ENCODE measurements around the gene BCO1. TPM values are rescaled to one million over a fixed set of nuclear protein-coding genes. Genes with fewer than 3 reads are reported as not detected.

The BCO1 gene
- total RNA-seq, 2 experiments from 2014 or later, result not detected

DNA sequence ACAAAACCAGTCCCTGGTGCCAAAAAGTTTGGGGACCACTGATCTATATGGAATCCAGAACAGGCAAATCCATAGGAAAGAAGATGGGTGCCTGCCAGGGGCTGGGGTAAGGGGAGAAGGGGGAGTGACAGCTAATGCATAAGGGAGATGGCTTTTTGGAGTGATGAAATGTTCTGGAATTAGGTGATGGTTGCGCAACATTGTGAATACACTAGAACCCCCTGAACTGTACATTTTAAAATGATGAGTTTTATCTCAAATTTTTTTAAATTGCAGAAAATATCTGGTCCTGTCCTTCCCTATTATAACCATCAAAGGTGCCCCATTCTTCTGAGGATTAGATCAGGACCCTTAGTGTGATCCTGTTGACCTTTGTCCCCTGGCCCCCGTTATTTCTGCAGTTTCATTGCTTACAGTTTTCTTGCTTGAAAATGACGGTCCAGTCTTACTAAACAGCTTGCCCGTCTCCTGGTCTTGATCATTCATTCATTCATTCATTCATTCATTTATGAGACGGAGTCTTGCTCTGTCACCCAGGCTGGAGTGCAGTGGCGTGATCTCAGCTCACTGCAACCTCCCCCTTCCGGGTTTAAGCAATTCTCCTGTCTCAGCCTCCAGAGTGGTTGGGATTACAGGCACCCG is 4.6 kb downstream of the BCO1 start:
- Mint-ChIP-seq H3K4me3 (no peak overlapping the region), H3K9me3 (ENCODE audit: low read depth) (no peaks in the 10 kb centered on the region), H3K36me3 (no peaks in the 10 kb centered on the region), H3K27me3 (peaks cover 8% of the 10 kb centered on the region), H3K4me1 (peaks cover 3% of the 10 kb centered on the region), H3K27ac (no peak overlapping the region)
- ATAC-seq (no peak), DNase-seq (no peak)
- CTCF ChIA-PET, result no interaction called here

DNA sequence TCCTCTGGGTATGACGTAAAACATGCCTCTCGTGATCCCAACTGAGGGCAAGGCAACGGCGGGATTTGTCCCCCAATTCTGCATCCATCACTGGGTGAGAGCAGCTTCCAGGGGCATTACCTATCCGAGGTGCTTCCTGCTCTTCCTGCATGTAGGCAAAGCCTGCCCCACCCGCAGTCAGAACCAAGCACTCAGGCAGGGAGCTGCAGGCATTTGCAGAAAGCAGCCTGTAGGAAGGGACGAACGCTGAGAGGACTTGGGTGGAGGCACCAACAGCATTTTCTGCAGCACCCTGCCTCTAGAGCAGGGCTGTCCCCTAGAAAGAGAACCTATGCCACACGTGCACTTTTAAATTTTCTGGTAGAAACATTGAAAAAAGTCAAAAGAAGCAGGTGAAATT is 5.5 kb downstream of the BCO1 start:
- H3K4me3 Mint-ChIP-seq, result no peak overlapping the region
- ATAC-seq (no peak), DNase-seq (no peak)
- no peaks in the 10 kb centered on the region for H3K4me1 Mint-ChIP-seq
- H3K27me3 Mint-ChIP-seq, result peaks cover 5% of the 10 kb centered on the region
- CTCF ChIA-PET, result no interaction called here
- H3K9me3 Mint-ChIP-seq (ENCODE audit: low read depth), result no peaks in the 10 kb centered on the region
- H3K36me3 Mint-ChIP-seq, result no peaks in the 10 kb centered on the region
- H3K27ac Mint-ChIP-seq, result no peak overlapping the region

DNA sequence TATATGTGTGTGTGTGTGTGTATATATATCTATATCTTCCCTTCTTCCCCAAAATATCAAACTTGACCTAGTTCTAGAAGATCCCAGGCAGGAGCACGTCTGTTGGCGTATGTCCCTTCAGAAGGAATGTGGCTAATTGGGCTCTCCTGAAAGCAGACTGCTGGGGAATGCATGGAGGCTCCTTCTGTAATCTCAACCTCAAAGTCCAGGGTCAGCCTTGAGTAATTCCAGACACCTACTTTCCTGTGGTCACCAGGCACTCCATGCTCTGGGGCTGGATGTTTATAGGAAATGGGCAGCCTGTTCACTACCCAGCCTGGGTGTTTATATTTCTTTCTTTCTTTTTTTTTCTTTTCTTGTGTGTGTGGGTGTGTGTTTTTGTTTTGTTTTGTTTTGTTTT is 13.4 kb downstream of the BCO1 start:
- Mint-ChIP-seq H3K9me3 (ENCODE audit: low read depth) (no peaks in the 10 kb centered on the region), H3K4me1 (no peaks in the 10 kb centered on the region), H3K36me3 (no peaks in the 10 kb centered on the region), H3K27ac (no peak overlapping the region), H3K4me3 (no peak overlapping the region), H3K27me3 (no peaks in the 10 kb centered on the region)
- ATAC-seq, result no peak
- CTCF ChIA-PET, result interaction anchor here (1.1 kb wide), 1 partner anchor 57 kb away, joined by 3 read pairs; no protein-coding TSS in a partner anchor
- no peak for DNase-seq

DNA sequence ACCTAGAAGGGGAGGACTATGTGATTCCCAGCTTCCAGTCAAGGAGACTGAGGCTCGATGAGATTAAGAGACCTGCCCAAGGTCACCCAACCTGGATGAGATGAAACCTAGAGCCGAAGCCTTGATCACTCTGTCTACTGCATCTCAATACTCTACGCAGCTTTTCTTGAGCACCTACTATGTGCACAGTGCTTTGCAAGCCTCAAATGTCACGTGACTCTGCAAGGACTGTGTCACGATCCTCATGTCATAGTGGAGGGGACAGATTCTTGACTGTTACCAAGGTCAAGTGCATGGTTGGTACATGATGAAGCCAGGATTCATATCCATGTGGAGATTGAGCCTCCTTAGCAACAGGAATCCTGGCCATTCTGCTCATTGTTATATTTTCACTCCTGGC is 14.7 kb downstream of the BCO1 start:
- DNase-seq, result no peak
- H3K4me1 Mint-ChIP-seq, result no peaks in the 10 kb centered on the region
- no peaks in the 10 kb centered on the region for H3K36me3 Mint-ChIP-seq
- no peak overlapping the region for H3K27ac Mint-ChIP-seq
- CTCF ChIA-PET, result no interaction called here
- no peaks in the 10 kb centered on the region for H3K9me3 Mint-ChIP-seq (ENCODE audit: low read depth)
- H3K4me3 Mint-ChIP-seq, result no peak overlapping the region
- no peak for ATAC-seq
- no peaks in the 10 kb centered on the region for H3K27me3 Mint-ChIP-seq

DNA sequence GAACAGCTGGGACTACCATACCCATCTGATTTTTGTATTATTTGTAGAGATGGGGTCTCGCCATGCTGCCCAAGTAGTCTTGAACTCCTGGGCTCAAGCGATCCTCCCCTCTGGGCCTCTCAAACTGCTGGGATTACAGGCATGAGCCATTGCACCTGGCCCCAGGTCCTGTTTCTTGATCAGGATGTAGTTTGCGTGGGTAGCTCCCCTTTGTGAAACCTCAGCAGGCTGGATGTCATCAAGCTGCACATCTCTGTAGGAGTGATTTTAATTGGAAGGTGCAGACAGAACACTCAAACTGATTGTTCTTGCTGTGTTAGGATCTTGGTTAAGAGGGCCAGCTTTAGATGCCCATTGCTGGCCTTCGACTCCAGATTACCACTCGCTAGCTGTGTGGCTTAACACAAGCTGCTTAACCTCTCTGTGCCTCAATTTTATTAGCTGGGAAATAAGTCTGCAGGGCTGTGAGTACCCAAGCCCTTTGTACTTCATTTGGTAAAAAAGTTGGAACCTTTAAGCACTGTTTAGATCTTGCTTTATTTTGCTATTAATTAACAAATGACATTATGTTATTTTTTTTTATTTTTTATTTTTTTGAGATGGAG is 16.5 kb downstream of the BCO1 start:
- Mint-ChIP-seq H3K27me3 (peaks cover 3% of the 10 kb centered on the region), H3K27ac (no peak overlapping the region), H3K36me3 (no peaks in the 10 kb centered on the region), H3K4me3 (no peak overlapping the region), H3K9me3 (ENCODE audit: low read depth) (no peaks in the 10 kb centered on the region), H3K4me1 (no peaks in the 10 kb centered on the region)
- CTCF ChIA-PET, result no interaction called here
- ATAC-seq, result no peak
- no peak for DNase-seq

DNA sequence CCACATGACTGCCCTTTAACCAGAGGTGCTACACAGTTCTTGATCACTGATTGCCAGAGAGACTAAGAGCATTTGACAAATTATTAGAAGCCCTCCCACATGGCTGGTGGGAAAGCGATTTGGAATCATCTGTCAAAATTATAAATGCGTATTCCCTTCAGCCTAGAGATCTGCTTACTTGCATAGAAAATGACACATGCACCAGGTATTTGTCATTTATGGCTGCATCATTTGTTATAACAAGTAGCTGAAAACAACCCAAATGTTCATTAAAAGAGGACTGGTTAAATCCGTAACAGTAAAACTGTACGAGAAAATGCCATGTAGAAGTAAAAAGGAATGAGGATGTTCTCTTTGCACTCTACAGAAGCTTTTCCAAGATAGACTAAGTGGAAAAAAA is 21.4 kb downstream of the BCO1 start:
- CTCF ChIA-PET, result interaction anchor here (0.9 kb wide), 1 partner anchor 104 kb away, joined by 3 read pairs; no protein-coding TSS in a partner anchor
- DNase-seq, result no peak
- no peak for ATAC-seq
- Mint-ChIP-seq H3K4me3 (no peak overlapping the region), H3K27ac (no peak overlapping the region), H3K27me3 (peaks cover 5% of the 10 kb centered on the region), H3K4me1 (no peaks in the 10 kb centered on the region), H3K36me3 (no peaks in the 10 kb centered on the region), H3K9me3 (ENCODE audit: low read depth) (no peaks in the 10 kb centered on the region)

DNA sequence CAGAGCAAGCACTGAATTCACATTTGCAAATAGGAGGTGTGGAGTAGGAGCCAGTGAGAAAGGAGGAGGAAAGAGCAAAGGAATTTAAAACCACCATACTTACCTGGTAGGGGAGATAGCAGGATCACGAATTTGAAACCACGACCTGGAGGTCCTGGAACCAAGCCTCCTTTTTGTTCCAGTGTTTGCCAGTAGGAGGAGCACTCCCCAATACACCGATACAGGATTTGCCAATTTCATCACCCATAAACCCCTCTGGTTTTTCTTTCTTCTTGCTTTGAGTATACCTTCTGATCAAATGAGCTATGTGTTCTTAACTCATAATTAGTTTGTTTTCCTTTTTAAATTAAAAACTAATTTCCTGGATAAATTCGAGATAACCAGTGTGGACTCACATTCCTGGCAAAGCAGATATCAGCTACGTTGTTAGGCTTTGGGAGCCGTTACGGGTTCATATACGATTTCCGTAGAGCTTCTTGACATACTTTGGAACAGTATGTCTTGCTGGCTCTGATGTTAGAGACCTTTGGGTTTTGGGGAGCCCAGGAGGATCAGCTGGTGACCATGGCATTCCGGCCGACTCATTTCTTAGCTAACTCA is 22.7 kb downstream of the BCO1 start:
- H3K27me3 Mint-ChIP-seq, result peaks cover 5% of the 10 kb centered on the region
- H3K4me3 Mint-ChIP-seq, result no peak overlapping the region
- no peak overlapping the region for H3K27ac Mint-ChIP-seq
- ATAC-seq, result no peak
- no peaks in the 10 kb centered on the region for H3K9me3 Mint-ChIP-seq (ENCODE audit: low read depth)
- peak; percentile 45 for DNase-seq
- peaks cover under 1% of the 10 kb centered on the region for H3K4me1 Mint-ChIP-seq
- H3K36me3 Mint-ChIP-seq, result no peaks in the 10 kb centered on the region
- CTCF ChIA-PET, result interaction anchor here (0.5 to 2.3 kb wide), 13 partner anchors 13 to 1668 kb away, joined by 3 to 5 read pairs (median 3); partner anchors contain the start of gene GAN

DNA sequence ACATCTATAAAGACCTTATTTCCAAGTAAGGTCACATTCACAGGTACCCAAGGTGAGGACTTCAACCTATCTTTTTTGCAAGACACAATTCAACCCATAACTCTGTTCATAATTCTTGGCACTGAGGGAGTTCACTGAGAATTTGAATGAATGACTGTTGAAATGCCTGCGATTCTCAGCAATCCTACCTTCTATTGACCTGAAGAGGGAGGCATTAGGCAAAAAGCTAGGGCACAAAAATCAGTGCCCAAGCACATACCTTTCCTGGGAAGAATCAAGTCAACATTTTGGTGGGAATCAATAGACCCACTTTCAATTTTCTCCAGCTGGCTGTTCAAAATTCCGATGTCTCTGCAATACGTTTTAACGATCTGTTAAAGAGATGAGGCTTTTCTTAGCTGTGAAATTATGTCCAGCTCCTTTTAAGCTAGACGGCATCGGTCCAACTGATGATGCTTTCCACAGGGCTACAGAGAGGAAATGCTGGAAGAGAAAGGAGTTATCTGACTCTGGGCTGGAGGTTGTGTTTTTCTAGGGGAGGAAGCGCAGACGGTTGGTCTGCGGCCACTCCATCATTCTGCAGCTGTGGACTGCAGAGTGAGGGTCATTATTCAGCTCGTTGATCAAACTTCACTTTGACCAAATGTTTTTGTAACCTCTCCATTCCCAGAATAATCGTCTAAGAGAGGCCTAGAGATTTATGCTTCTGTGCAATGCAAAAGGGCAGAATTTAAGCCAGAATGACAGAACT is 25.2 kb downstream of the BCO1 start:
- H3K27ac Mint-ChIP-seq, result no peak overlapping the region
- H3K4me3 Mint-ChIP-seq, result no peak overlapping the region
- H3K9me3 Mint-ChIP-seq (ENCODE audit: low read depth), result no peaks in the 10 kb centered on the region
- CTCF ChIA-PET, result interaction anchor here (1.1 kb wide), 1 partner anchor 40 kb away, joined by 4 read pairs; no protein-coding TSS in a partner anchor
- H3K36me3 Mint-ChIP-seq, result no peaks in the 10 kb centered on the region
- H3K4me1 Mint-ChIP-seq, result peaks cover 11% of the 10 kb centered on the region
- ATAC-seq, result no peak
- H3K27me3 Mint-ChIP-seq, result peaks cover 5% of the 10 kb centered on the region
- no peak for DNase-seq

DNA sequence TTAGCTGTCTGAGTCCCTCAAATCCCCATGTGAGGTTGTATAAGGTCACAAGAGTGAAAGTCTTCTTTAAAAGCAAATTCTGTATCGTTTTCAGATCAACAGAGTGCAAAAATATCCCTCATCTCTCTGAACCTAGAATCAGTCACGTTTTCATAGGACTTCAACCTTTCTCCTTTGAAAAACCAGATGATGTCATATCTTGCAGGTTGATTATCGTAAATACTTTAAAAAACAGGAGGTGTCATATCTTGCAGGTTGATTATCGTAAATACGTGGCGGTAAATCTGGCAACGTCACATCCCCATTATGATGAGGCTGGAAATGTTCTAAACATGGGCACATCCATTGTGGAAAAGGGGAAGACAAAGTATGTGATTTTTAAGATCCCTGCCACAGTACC is 25.9 kb downstream of the BCO1 start:
- H3K9me3 Mint-ChIP-seq (ENCODE audit: low read depth), result no peaks in the 10 kb centered on the region
- no peak for DNase-seq
- H3K27me3 Mint-ChIP-seq, result peaks cover 5% of the 10 kb centered on the region
- H3K36me3 Mint-ChIP-seq, result no peaks in the 10 kb centered on the region
- CTCF ChIA-PET, result no interaction called here
- H3K4me3 Mint-ChIP-seq, result no peak overlapping the region
- H3K27ac Mint-ChIP-seq, result no peak overlapping the region
- no peak for ATAC-seq
- peaks cover 11% of the 10 kb centered on the region for H3K4me1 Mint-ChIP-seq

DNA sequence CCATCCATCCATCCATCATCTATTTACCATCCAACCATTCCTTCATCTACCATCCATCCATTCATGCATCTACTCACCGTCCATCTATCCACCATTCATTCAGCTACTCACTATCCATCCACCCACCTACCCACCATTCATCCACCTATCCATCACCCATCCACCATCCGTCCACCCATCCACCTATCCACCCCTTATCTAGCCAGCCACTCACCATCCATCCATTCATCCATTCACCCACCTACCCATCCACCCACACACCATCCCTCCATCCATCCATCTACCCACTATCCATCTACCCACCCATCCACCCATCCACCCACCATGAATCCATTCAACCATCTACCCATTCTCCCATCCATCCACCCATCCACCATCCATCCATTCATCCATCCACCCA is 26.6 kb downstream of the BCO1 start:
- Mint-ChIP-seq H3K36me3 (no peaks in the 10 kb centered on the region), H3K27me3 (peaks cover 2% of the 10 kb centered on the region), H3K4me1 (peaks cover 11% of the 10 kb centered on the region), H3K9me3 (ENCODE audit: low read depth) (no peaks in the 10 kb centered on the region), H3K27ac (no peak overlapping the region), H3K4me3 (no peak overlapping the region)
- no peak for ATAC-seq
- CTCF ChIA-PET, result no interaction called here
- DNase-seq, result no peak

DNA sequence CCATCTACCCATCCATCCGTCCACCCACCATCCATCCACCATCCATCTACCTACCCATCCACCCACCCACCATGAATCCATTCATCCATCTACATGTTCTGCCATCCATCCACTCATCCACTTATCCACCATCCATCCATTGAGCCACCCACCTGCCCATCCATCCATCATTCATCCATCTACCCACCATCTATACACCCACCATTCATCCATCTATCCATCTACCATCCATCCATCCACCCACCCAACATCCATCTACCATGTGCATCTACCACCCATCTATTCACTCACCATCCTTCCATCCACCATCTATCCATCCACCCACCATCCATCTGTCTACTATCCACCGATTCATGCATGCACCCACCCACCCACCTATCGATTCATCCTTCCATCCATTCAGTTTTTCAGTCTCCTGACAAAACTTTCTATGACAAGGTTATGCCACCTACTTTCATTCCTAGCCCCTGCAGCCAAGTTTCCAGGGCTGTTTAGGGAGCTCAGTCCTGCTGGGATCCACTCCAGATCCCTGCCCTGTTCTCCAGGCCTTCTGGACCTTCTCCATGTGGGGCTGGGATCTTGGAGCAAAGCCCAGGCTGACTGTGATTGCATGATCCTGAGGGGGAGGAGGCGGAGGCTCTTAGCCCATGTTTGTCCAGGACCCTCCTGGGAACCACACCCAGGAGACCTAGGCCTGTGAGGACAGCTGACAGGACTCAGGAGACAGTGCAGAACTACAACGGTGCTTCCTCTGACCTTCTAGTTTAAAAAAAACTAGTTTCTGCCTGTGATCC is 27.4 kb downstream of the BCO1 start:
- Mint-ChIP-seq H3K27me3 (no peaks in the 10 kb centered on the region), H3K4me1 (peaks cover 11% of the 10 kb centered on the region), H3K9me3 (ENCODE audit: low read depth) (no peaks in the 10 kb centered on the region), H3K27ac (no peak overlapping the region), H3K36me3 (no peaks in the 10 kb centered on the region), H3K4me3 (no peak overlapping the region)
- CTCF ChIA-PET, result no interaction called here
- no peak for ATAC-seq
- no peak for DNase-seq

DNA sequence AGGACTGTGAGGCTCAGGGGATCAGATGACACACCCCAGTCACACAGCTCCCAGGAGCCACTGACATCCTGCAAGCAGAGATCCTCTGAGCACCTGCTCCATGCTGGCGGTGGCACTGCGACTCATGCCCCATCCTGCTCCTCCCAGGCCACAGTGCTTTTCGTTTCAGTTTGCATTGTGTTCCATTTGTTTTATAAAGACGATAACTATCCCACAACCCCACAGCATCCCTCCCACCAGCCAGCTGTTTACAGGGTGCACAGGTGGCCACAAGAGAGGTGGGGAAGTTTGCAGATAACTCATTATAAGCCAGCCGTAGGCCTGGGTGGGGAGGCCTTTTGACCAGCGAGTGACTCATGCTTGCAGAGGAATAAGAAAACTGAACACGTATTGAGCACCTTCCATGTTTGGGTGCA is 28.2 kb downstream of the BCO1 start:
- CTCF ChIA-PET, result no interaction called here
- DNase-seq, result peak; percentile 73
- Mint-ChIP-seq H3K27ac (peak overlapping the region; percentile 38), H3K27me3 (no peaks in the 10 kb centered on the region), H3K9me3 (ENCODE audit: low read depth) (no peaks in the 10 kb centered on the region), H3K4me3 (no peak overlapping the region), H3K36me3 (no peaks in the 10 kb centered on the region), H3K4me1 (peaks cover 11% of the 10 kb centered on the region)
- peak; percentile 76 for ATAC-seq

DNA sequence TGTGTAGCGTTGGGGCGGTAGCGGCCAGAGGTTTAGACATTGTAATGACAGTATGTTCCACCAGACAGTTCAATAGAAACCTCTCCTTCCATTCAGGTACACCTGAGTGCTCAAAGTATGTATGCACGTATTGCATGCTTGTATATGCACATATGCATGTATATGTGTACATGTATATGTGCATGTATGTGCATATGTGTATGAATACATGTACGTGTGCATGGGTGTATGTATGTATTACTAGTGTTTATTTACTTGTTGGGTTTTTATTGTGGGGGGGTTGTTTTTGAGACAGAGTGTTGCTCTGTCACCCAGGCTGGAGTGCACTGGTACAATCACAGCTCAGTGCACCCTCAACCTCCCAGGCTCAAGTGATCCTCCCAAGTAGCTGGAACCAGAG is 30.0 kb downstream of the BCO1 start:
- peaks cover 2% of the 10 kb centered on the region for H3K27me3 Mint-ChIP-seq
- H3K9me3 Mint-ChIP-seq (ENCODE audit: low read depth), result no peaks in the 10 kb centered on the region
- no peaks in the 10 kb centered on the region for H3K36me3 Mint-ChIP-seq
- H3K4me1 Mint-ChIP-seq, result peaks cover 11% of the 10 kb centered on the region
- DNase-seq (no peak), ATAC-seq (no peak)
- H3K4me3 Mint-ChIP-seq, result no peak overlapping the region
- CTCF ChIA-PET, result interaction anchor here (0.7 kb wide), 1 partner anchor 94 kb away, joined by 4 read pairs; no protein-coding TSS in a partner anchor
- no peak overlapping the region for H3K27ac Mint-ChIP-seq

All from activated CD8-positive, alpha-beta memory T cell treated with anti-CD3 and anti-CD28 coated beads, Interleukin-2, amount 10 ng/mL, durations not matched to agents 7 days and 5 days (primary cell).